GM19455 (cell line): Measurements from ENCODE around the gene CNGA1.

Source experiments
- ATAC-seq: cut with Tn5 transposase; IDR thresholded peaks from one replicate; pipeline ENCODE4 v1.9.1; 2021; ENCODE audit not compliant: unreplicated experiment

Gene CNGA1

GRCh38 chr4:47913861-47914219, 102.6 kb downstream of the CNGA1 start:
- ATAC-seq = peak; percentile 28

GRCh38 chr4:47913330-47913729, 103.2 kb downstream of the CNGA1 start:
- ATAC-seq = no peak

GRCh38 chr4:47907089-47907646, 109.3 kb downstream of the CNGA1 start:
- no peak for ATAC-seq

- ATAC-seq = no peak
These were observed 116.8 kb downstream of the CNGA1 start for GRCh38 chr4:47899639-47900038.

- no peak for ATAC-seq
These were observed 124.6 kb downstream of the CNGA1 start for GRCh38 chr4:47891928-47892327.
